Body of pancreas (tissue), 4 donors: ENCODE data around the gene UBE2E1.

ENCODE experiments used
- CTCF ChIP-seq, 7 experiments: fragments of 450-650 bp in 4 of 7; fragments of 200-600 bp in 3 of 7; sonication (generic) in 3 of 7; IDR thresholded peaks; one replicate each; pipeline ENCODE4 v1.5.1; 2016 to 2019; ENCODE audit warnings: antibody characterized with exemption in 7 of 7
- POLR2A ChIP-seq, 3 donors: fragments of 450-650 bp; IDR thresholded peaks; one replicate each; pipeline ENCODE4 v1.6.1; 2016; ENCODE audit warnings: antibody characterized with exemption in 3 of 3, mild to moderate bottlenecking in 2 of 3

DNA sequence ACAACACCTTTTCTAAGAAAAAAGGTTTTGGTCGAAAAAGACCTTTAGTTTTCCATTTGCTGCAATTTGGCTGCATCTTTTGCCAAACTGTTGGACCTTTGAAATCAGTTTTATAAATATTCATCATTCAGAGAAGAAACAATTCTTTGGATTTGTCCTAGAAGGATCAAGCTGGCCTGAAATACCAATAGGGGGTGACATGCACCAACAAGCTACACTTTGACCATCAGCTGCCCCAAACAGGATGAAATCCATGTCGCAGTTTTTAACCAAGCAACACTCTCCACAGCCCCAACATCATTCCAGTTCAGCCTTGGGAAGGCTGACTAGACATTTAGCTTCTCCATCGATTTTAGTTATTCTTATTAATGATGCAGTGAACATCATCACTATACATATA, 121.0 kb downstream of the UBE2E1 start:
- no peak for TF ChIP-seq CTCF (IDR thresholded peaks at IDR 0.05)
- no peak for TF ChIP-seq POLR2A (IDR thresholded peaks at IDR 0.05)
